NB4 (cell line): ENCODE data around the gene HNRNPA1L2.

ENCODE experiments used
- CTCF ChIP-seq: IDR thresholded peaks from one replicate; pipeline ENCODE4 v1.5.1; 2012; ENCODE audit warnings: low read depth, low read length
- MAX ChIP-seq: IDR thresholded peaks from 2 replicates; pipeline ENCODE4 v1.6.1; 2011; ENCODE audit warnings: low read depth, low read length
- POLR2A ChIP-seq: IDR thresholded peaks from 2 replicates; pipeline ENCODE4 v1.6.1; 2011; ENCODE audit warnings: mild to moderate bottlenecking; ENCODE audit not compliant: insufficient read length; ENCODE audit errors: extremely low read depth

GRCh38 chr13:52652196-52652979 lies 10.2 kb downstream of the HNRNPA1L2 start, which contains the start of gene SUGT1:
- TF ChIP-seq CTCF (peak; percentile 55), POLR2A (peak; percentile 86), MAX (peak; percentile 93)
